HG03571 (cell line): ENCODE measurements around the gene ZBTB43.

Source experiments
- ATAC-seq: cut with Tn5 transposase; IDR thresholded peaks from one replicate; pipeline ENCODE4 v1.9.1; 2021; ENCODE audit not compliant: unreplicated experiment

ZBTB43 gene

DNA sequence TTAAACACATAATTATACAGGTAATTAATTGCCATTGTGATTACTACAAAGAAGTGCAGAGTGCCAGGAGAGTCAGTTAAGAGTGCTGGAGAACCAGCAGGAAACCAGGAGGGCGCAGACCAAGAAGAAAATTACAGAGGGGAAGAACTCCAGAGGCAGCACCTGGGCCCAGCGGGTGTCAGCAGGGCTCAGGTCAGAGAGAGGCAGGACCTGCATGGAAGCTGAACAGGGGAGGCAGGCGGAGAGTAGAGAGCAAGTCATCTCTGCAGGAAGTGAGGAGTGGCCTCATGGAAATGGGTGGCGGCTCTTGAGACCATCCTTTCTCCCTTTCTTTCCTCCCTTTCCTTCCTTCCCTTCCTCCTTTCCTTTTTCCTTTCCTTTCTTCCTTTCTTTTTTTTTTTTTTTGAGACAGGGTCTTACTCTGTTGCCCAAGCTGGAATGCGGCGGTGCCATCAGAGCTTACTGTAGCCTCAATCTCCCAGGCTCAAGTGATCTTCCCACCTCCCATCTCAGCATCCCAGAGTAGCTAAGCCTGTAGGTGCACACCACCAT is 51.6 kb downstream of the ZBTB43 start:
- ATAC-seq: no peak

DNA sequence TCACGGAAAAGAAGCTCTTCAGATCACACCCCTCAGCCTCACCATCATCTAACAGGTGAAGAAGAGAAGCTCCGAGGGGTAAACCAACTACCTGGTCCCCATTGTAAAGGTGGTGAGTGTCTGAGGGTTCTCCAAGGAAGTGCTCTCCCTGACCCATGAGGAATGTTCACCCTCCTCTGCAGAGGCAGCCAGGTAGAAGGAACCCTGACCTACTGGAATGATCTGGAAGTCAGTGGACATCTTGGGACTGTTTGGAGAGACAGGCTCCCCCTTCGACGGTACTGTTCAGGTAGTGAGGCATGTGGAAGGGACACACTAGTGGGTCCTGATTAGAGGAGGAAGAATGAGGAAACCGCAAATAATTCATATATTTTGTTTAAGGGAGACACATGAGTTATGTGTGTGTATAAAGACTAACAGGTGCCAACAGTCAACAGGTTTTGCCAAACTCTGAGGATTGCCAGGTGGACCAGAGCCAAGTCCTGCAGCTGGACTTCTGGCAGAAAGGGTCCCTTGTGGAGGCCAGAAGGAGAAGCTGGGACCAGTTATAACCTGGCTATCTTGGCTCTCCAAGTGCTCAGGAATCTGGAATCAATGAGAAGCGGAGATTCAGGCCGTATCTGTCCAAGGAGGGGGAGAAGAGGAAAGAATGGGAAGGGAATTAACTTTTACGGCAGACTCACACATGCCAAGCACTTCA is 52.6 kb downstream of the ZBTB43 start:
- ATAC-seq: no peak

DNA sequence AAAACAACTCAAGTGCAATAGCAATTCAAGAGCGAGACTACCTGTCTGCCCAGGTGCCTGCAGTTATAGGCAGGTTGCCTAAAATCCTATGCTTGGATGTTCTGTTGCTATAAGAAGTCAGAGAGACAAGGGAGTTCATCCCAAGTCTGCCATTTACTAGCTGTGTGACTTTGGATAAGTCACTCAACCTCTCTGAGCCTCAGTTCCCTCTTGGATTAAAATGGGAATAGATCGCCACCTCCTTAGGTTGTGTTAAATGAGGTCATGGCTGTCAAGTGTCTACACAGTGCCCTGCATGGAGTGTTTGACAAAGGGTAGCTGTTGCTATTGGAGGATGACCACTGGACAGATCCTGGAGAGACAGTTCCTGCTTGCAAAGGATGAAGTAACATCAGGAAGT is 54.3 kb downstream of the ZBTB43 start:
- no peak for ATAC-seq

DNA sequence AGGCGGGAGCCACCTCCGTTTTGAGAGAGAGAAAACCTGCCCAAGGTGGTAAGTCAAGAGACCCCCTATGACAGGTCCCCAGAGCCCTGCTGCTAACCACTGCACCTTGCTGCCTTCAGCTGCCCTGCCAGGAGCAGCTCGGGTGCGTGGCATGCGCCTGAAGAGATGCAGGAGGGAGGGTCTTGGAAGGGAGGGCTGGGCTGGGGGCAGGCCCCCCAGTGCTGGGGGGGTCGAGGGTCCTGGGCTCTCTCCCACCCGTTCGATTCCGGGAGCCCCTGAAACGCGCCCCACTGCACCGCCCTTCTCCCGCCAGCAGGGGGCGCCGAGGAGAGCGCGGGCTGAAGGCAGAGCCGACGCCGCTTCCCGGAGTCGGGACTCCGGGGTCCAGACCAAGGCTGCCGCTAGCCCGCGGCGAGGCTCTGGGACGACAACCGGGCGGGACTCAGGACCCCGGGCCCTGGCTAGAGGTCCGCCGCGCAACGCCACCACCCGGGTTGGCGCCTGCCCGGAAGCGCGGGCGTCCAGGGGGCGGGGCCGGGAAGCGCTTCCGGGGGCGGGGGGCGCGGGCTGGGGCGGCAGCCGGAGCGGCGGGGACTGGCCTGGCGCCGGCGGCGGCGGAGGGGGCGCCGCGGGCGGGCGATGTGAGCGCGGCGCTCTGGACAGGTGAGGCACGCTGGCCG is 55.4 kb downstream of the ZBTB43 start, which contains the start of gene ZBTB34:
TSS of gene ZBTB34 (plus strand) at position 563 of the 680 bp plus-strand sequence. CDS start 18,761 bp downstream, outside the sequence.
- ATAC-seq: peak; percentile 73

DNA sequence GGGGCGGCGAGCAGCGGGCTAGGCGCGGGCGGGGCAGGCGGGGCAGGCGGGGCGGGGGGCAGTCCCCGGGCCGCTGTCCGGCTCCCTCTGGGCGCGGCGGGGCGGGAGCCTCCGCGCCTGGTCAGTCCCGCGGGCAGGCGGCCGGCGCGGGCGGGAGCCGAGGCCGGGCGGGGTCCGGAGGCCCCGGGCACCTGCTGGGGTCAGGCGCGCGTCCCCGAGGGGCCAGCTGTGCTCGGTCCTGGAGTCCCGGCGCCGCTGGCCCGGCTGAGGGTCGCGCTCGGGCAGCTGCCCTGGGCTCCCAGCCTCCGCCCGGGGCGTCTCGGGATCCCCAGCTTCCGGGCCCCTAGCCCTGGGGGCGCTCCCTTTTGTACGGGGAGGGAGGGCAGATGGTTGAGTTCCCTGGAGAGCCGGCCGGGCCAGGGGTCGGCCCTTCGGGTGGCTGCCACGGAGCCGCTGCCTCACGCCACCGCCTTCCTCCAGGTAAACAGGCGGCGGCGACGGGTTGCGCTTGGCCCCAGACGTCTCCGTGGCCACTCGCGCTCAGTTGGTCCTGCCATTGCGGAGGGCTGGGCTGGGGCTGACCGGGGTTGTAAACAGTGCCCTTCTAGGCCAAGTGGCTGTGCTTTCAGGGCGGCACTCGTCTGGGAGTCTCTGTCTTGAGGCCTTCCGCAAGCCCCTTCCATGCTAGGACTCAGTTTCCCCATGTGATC is 56.1 kb downstream of the ZBTB43 start:
- peak; percentile 34 for ATAC-seq

DNA sequence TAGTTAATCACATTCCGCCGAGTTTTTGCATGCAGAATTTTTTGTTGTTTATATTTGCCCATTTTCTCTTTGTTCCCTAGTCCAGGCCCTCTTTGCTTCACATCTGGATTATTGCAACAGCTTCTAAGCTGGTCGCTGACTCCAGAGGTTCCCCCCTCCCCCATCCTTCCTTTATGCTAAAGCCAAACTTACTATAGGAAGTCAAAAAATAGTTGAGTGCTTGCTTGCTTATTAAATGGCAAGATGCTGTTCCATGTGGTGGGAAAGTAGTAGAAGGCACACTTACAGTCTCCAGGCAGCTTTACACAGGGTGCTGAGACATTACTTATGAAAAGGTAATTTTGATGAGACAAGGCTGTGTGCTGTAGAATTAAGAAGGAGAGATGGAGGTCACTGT is 56.9 kb downstream of the ZBTB43 start:
- no peak for ATAC-seq

DNA sequence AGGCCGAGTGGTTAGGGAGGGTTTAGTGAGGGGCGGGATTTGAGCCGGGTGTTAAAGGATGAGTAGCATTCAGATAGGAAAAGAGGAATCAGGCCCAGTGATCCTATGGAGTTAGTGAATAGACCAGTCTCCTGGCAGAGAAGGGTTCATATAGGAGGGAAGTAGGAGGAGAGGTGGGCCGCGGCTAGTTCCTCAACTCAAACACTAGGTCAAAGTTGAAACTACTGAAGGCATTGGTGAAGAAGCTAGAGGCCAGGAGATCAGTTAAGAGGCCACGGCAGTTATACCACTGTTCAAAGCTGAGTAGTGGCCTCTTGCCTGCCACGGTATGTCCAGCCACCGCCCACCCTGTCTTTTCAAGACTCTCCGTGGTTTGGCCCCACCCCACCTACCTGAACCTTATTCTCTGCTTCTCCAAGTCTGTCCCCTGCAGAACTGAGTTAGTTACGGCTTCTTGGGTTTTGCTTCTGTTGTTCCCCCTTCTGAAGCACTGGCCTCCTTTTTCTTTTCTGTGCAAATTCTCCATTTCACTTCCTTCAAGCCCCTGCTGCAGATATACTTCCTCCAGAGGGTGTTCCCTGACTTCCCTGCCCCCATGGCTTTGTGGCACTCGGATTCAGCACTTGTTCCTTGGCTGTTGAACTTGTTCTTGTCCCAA is 57.4 kb downstream of the ZBTB43 start:
- no peak for ATAC-seq

GRCh38 chr9:126864771-126865170 is 59.9 kb downstream of the ZBTB43 start:
- ATAC-seq: no peak

GRCh38 chr9:126869368-126869767 is 64.5 kb downstream of the ZBTB43 start:
- no peak for ATAC-seq

DNA sequence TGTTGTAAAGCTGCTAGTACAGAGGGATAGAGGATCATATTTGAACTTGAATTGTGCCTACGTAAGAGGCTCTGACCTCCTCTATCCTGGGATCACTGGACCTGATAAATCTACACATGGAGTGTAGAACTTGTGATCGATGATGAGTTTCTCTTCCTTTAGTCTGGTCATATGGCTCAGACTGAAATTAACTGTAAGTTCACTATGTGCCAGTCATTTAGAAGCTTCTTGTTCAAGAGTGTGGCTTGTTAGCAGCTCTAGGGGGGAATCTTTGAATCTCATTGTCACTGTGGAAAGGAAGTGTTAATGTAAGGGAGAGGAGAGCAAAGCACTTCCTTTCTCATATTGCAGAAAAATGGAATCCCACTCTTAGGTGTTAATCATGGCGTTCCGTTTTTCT is 67.7 kb downstream of the ZBTB43 start:
- no peak for ATAC-seq

- no peak for ATAC-seq
Observed at GRCh38 chr9:126874546-126875314, 69.9 kb downstream of the ZBTB43 start.

- ATAC-seq: no peak
Observed at GRCh38 chr9:126875756-126876510, 71.1 kb downstream of the ZBTB43 start.

DNA sequence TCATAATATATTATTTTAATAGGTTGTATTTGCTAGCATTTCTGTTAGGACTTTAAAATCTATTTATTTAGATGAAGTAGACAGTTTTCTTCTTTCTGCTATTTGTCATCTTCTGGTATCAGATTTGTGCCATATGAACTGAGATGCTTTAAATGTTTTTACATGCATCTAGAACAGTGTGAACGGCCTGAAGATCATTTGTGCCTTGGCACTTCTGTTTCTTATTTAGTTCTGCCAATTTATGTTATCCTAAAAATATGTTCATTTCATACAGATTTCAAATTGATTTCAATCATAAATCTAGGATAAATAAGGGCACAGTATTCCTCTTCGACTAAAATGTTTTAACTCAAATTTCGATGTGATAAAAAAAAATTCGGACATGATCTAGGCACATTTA is 71.7 kb downstream of the ZBTB43 start:
- no peak for ATAC-seq

GRCh38 chr9:126877418-126877817 is 72.6 kb downstream of the ZBTB43 start:
- ATAC-seq: no peak

- no peak for ATAC-seq
Observed at GRCh38 chr9:126879288-126879687, 74.4 kb downstream of the ZBTB43 start.

- no peak for ATAC-seq
Observed at GRCh38 chr9:126880226-126880946, 75.5 kb downstream of the ZBTB43 start.

DNA sequence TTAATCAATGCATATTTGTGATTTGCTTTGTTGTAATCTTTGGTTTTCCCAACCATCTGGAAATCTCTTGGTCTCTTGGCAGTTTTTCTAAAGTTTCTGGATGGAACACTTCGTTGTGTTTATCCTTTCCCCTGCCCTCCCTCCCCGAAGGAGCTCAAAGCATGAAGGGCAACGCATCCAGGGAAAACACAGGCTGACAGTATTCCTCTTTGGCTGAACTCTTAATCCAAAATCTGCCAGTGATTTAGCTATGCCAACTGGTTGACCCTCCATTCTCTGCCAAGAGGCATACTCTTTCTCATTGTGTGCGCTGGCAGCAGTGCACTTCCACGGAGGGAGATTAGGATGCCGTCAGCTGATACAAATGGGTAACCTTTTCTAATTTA is 76.1 kb downstream of the ZBTB43 start:
- ATAC-seq: no peak

- ATAC-seq: no peak
Observed at GRCh38 chr9:126882746-126883145, 77.9 kb downstream of the ZBTB43 start.

- no peak for ATAC-seq
Observed at GRCh38 chr9:126883636-126884035, 78.8 kb downstream of the ZBTB43 start.
